Activated CD8-positive, alpha-beta memory T cell treated with anti-CD3 and anti-CD28 coated beads, Interleukin-2, amount 50 U/mL, for 24 hours (primary cell): ENCODE measurements around the gene ZIK1.
A peak's percentile ranks its signal among the peaks of the same experiment; 100 is the strongest.

Experiments used
- DNase-seq: peaks from one replicate; pipeline ENCODE4 v3.0.0-alpha.2; 2020; ENCODE audit errors: extremely low read depth

The ZIK1 gene

GRCh38 chr19:57611113-57611512, 27.2 kb downstream of the ZIK1 start:
- DNase-seq: no peak

GRCh38 chr19:57613941-57614743, 30.2 kb downstream of the ZIK1 start, which contains the start of gene ZNF134:
Gene ZNF134, plus strand, starts transcription at chr19:57614242. Its CDS starts 5,227 bp downstream, at chr19:57619469.
- DNase-seq: peak; percentile 75

GRCh38 chr19:57615346-57615745, 31.4 kb downstream of the ZIK1 start:
- DNase-seq: no peak

GRCh38 chr19:57620673-57621348, 36.9 kb downstream of the ZIK1 start:
- DNase-seq: no peak

- DNase-seq: no peak
These were observed 39.1 kb downstream of the ZIK1 start for GRCh38 chr19:57623091-57623490.

GRCh38 chr19:57632987-57633831, 49.3 kb downstream of the ZIK1 start, which contains the start of gene ZNF211:
Gene ZNF211, plus strand, starts transcription at chr19:57633168. Its CDS starts 179 bp downstream, at chr19:57633347.
- DNase-seq: peak; percentile 70

- no peak for DNase-seq
These were observed 49.8 kb downstream of the ZIK1 start for GRCh38 chr19:57633832-57634131.

- no peak for DNase-seq
These were observed 53.4 kb downstream of the ZIK1 start for GRCh38 chr19:57637379-57637778.

- no peak for DNase-seq
These were observed 57.8 kb downstream of the ZIK1 start for GRCh38 chr19:57641715-57642234.

GRCh38 chr19:57642396-57643046, 58.6 kb downstream of the ZIK1 start:
- DNase-seq: no peak
